Measurements from ENCODE around the gene SNX30.

DNA sequence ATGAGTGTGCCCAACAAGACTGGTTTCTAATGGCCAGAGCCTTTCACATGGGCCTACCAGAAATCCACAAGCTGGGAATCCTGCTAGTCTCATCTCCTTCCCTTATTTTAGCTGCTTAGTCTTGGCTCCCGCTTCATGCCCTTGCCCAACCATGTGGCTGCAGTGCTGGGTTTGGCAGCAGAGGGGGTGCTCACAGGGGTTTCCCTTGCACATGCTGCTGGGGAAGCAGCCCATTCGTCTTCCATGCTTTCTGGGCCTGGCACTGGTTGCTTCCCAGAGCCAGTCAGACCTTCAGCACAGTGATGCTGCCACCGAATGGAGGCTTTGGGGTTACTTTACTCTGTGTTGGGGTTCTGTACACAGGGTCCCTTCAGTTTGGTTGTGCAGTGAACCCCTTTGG is 113.8 kb downstream of the SNX30 start:
- TF ChIP-seq EZH2 (IDR thresholded peaks at IDR 0.05; ENCODE audit: borderline replicate concordance, insufficient read depth, low read depth, low read length, poor library complexity, severe bottlenecking), result no peak
- TF ChIP-seq, protein P1, sequence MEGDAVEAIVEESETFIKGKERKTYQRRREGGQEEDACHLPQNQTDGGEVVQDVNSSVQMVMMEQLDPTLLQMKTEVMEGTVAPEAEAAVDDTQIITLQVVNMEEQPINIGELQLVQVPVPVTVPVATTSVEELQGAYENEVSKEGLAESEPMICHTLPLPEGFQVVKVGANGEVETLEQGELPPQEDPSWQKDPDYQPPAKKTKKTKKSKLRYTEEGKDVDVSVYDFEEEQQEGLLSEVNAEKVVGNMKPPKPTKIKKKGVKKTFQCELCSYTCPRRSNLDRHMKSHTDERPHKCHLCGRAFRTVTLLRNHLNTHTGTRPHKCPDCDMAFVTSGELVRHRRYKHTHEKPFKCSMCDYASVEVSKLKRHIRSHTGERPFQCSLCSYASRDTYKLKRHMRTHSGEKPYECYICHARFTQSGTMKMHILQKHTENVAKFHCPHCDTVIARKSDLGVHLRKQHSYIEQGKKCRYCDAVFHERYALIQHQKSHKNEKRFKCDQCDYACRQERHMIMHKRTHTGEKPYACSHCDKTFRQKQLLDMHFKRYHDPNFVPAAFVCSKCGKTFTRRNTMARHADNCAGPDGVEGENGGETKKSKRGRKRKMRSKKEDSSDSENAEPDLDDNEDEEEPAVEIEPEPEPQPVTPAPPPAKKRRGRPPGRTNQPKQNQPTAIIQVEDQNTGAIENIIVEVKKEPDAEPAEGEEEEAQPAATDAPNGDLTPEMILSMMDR (IDR thresholded peaks at IDR 0.05), result no peak

Measured in B cell (primary cell).